ENCODE data around the gene FAXDC2.

DNA sequence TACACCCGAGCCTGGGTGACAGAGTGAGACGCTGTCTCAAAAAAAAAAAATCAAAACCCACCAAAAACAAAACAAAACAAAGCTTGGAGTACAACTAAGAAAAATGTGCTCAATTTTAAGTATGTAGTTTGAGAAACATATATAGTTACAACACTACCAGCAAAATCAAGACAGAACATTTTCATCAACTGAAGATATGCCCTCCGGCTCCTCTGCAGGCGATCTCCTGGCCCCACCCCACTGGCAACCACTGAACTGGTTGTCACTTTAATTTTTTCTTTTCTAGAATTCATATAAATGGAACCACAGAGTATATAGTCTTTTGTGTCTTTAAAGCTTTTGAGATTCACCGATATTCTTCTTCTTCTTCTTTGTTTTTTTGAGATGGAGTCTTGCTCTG lies 43.0 kb upstream of the FAXDC2 start:
- no peak for TF ChIP-seq CTCF (conservative IDR thresholded peaks at IDR 0.05; ENCODE audit: low read length)
- no peak for TF ChIP-seq EZH2phosphoT487 (IDR thresholded peaks at IDR 0.05; ENCODE audit: borderline replicate concordance, low read depth, low read length)

Data from OCI-LY7 (cell line).